Neural progenitor cell (in vitro differentiated cells): ENCODE data around the gene ARPC4. TPM values are rescaled to one million over a fixed set of nuclear protein-coding genes. Genes with fewer than 3 reads are reported as not detected.

Experiments
- DNase-seq: peaks from one replicate; pipeline ENCODE4 v3.0.0-alpha.2; 2016; ENCODE audit warnings: low spot score
- H2AFZ ChIP-seq: fragments of 200-600 bp; sonication (generic); replicated peaks from 2 replicates; pipeline ENCODE4 v1.6.1; 2016; ENCODE audit warnings: antibody characterized with exemption
- H3F3A ChIP-seq: fragments of 200-600 bp; sonication (generic); 2 replicates; pipeline ENCODE4 v1.6.1; 2016; ENCODE audit warnings: antibody characterized with exemption, low read depth
- H3K27ac ChIP-seq: fragments of 200-600 bp; sonication (generic); 2 replicates; pipeline ENCODE4 v1.5.1; 2016; ENCODE audit warnings: mild to moderate bottlenecking
- H3K27me3 ChIP-seq: fragments of 200-600 bp; sonication (generic); 2 replicates; pipeline ENCODE4 v1.6.1; 2016; ENCODE audit warnings: mild to moderate bottlenecking, moderate library complexity
- H3K36me3 ChIP-seq: fragments of 200-600 bp; sonication (generic); 2 replicates; pipeline ENCODE4 v1.5.1; 2016
- H3K4me1 ChIP-seq: fragments of 200-600 bp; sonication (generic); 2 replicates; pipeline ENCODE4 v1.6.1; 2016; ENCODE audit warnings: mixed run types
- H3K4me2 ChIP-seq: fragments of 200-600 bp; sonication (generic); 2 replicates; pipeline ENCODE4 v1.6.1; 2016
- H3K4me3 ChIP-seq: fragments of 200-600 bp; sonication (generic); 2 replicates; pipeline ENCODE4 v1.5.1; 2016
- H3K79me2 ChIP-seq: fragments of 200-600 bp; sonication (generic); 2 replicates; pipeline ENCODE4 v1.6.1; 2016; ENCODE audit warnings: low read depth
- H3K9ac ChIP-seq: fragments of 200-600 bp; sonication (generic); 2 replicates; pipeline ENCODE4 v1.6.1; 2016
- H3K9me3 ChIP-seq: fragments of 200-600 bp; sonication (generic); 2 replicates; pipeline ENCODE4 v1.5.1; 2016; ENCODE audit warnings: low read depth
- H4K20me1 ChIP-seq: fragments of 200-600 bp; sonication (generic); 2 replicates; pipeline ENCODE4 v1.6.1; 2016; ENCODE audit warnings: low read depth
- H3K27ac Mint-ChIP-seq: 3 replicates; pipeline ENCODE4 v1.8.0; 2021; ENCODE audit warnings: mixed read lengths
- H3K27me3 Mint-ChIP-seq: 2 replicates; pipeline ENCODE4 v1.8.0; 2022; ENCODE audit warnings: low read depth, mild to moderate bottlenecking, inconsistent platforms, moderate library complexity, mixed read lengths; ENCODE audit not compliant: insufficient read depth
- H3K36me3 Mint-ChIP-seq: 3 replicates; pipeline ENCODE4 v1.8.0; 2021; ENCODE audit warnings: mixed read lengths
- H3K4me1 Mint-ChIP-seq: 3 replicates; pipeline ENCODE4 v1.8.0; 2021; ENCODE audit warnings: mixed read lengths
- H3K4me3 Mint-ChIP-seq: 3 replicates; pipeline ENCODE4 v1.8.0; 2021; ENCODE audit warnings: mild to moderate bottlenecking, moderate library complexity, mixed read lengths
- H3K9me3 Mint-ChIP-seq: 3 replicates; pipeline ENCODE4 v1.8.0; 2020; ENCODE audit warnings: mixed read lengths
- CTCF ChIP-seq: fragments of 200-600 bp; sonication (generic); IDR thresholded peaks from 2 replicates; pipeline ENCODE4 v1.5.1; 2017; ENCODE audit warnings: antibody characterized with exemption, mild to moderate bottlenecking
- EZH2 ChIP-seq: fragments of 200-600 bp; sonication (generic); IDR thresholded peaks from 2 replicates; pipeline ENCODE4 v1.6.1; 2017; ENCODE audit warnings: antibody characterized with exemption, mild to moderate bottlenecking, moderate library complexity
- EZH2phosphoT487 ChIP-seq: fragments of 200-600 bp; sonication (generic); IDR thresholded peaks from 2 replicates; pipeline ENCODE4 v1.6.1; 2017; ENCODE audit warnings: antibody characterized with exemption
- total RNA-seq: library from RNA; depleted of rRNA; stranded (reverse); fragments of >200 nt; gene quantifications from 2 replicates; pipeline ENCODE4 v1.2.3, GENCODE V29; 2015; ENCODE audit warnings: low replicate concordance

The ARPC4 gene
- total RNA-seq, 1 donor from 2014 or later = 126 TPM

GRCh38 chr3:9779075-9779593 lies 13.7 kb upstream of the ARPC4 start:
- peaks cover 10% of the 10 kb centered on the region for H3K36me3 Mint-ChIP-seq
- H3K27ac Mint-ChIP-seq = no peak overlapping the region
- H3K4me1 ChIP-seq = no peaks in the 10 kb centered on the region
- no peaks in the 10 kb centered on the region for H3K27me3 ChIP-seq
- H2AFZ ChIP-seq = no peak overlapping the region
- H3K27ac ChIP-seq = no peak overlapping the region
- no peaks in the 10 kb centered on the region for H3K9me3 Mint-ChIP-seq
- peaks cover 6% of the 10 kb centered on the region for H3K36me3 ChIP-seq
- H4K20me1 ChIP-seq = no peaks in the 10 kb centered on the region
- H3K9me3 ChIP-seq = no peaks in the 10 kb centered on the region
- H3K79me2 ChIP-seq = no peaks in the 10 kb centered on the region
- H3K27me3 Mint-ChIP-seq = no peaks in the 10 kb centered on the region
- H3K4me3 Mint-ChIP-seq = no peak overlapping the region
- H3F3A ChIP-seq = peaks cover 4% of the 10 kb centered on the region
- H3K4me3 ChIP-seq = no peak overlapping the region
- DNase-seq = no peak
- TF ChIP-seq EZH2 (no peak), EZH2phosphoT487 (no peak), CTCF (no peak)
- no peaks in the 10 kb centered on the region for H3K4me1 Mint-ChIP-seq
- H3K4me2 ChIP-seq = no peak overlapping the region
- no peak overlapping the region for H3K9ac ChIP-seq

- peaks cover 10% of the 10 kb centered on the region for H3K36me3 Mint-ChIP-seq
- Histone ChIP-seq H3K36me3 (peaks cover 6% of the 10 kb centered on the region), H2AFZ (no peak overlapping the region), H3K9ac (no peak overlapping the region), H3K27ac (no peak overlapping the region), H3K9me3 (no peaks in the 10 kb centered on the region), H3F3A (peaks cover 4% of the 10 kb centered on the region), H3K4me2 (no peak overlapping the region), H3K4me1 (no peaks in the 10 kb centered on the region), H3K27me3 (no peaks in the 10 kb centered on the region), H3K4me3 (no peak overlapping the region), H3K79me2 (no peaks in the 10 kb centered on the region), H4K20me1 (no peaks in the 10 kb centered on the region)
- TF ChIP-seq EZH2 (no peak), CTCF (no peak), EZH2phosphoT487 (no peak)
- H3K9me3 Mint-ChIP-seq = no peaks in the 10 kb centered on the region
- no peak for DNase-seq
- H3K27ac Mint-ChIP-seq = no peak overlapping the region
- H3K4me1 Mint-ChIP-seq = no peaks in the 10 kb centered on the region
- H3K27me3 Mint-ChIP-seq = no peaks in the 10 kb centered on the region
- H3K4me3 Mint-ChIP-seq = no peak overlapping the region
Measured at GRCh38 chr3:9779721-9780457, 13.0 kb upstream of the ARPC4 start.

- H3F3A ChIP-seq = peaks cover 4% of the 10 kb centered on the region
- H3K9ac ChIP-seq = no peak overlapping the region
- H3K4me2 ChIP-seq = no peak overlapping the region
- H3K79me2 ChIP-seq = no peaks in the 10 kb centered on the region
- H3K27me3 Mint-ChIP-seq = no peaks in the 10 kb centered on the region
- peaks cover 13% of the 10 kb centered on the region for H3K36me3 Mint-ChIP-seq
- no peak for DNase-seq
- no peaks in the 10 kb centered on the region for H3K4me1 Mint-ChIP-seq
- H3K4me3 ChIP-seq = no peak overlapping the region
- peaks cover 6% of the 10 kb centered on the region for H3K36me3 ChIP-seq
- no peak overlapping the region for H2AFZ ChIP-seq
- H4K20me1 ChIP-seq = no peaks in the 10 kb centered on the region
- no peaks in the 10 kb centered on the region for H3K4me1 ChIP-seq
- no peaks in the 10 kb centered on the region for H3K27me3 ChIP-seq
- H3K9me3 Mint-ChIP-seq = no peaks in the 10 kb centered on the region
- H3K27ac ChIP-seq = no peak overlapping the region
- no peaks in the 10 kb centered on the region for H3K9me3 ChIP-seq
- no peak for TF ChIP-seq EZH2phosphoT487
- no peak for TF ChIP-seq EZH2
- no peak overlapping the region for H3K27ac Mint-ChIP-seq
- H3K4me3 Mint-ChIP-seq = no peak overlapping the region
Measured at GRCh38 chr3:9780458-9780812, 12.4 kb upstream of the ARPC4 start.

- no peak overlapping the region for H3K4me2 ChIP-seq
- H3K4me1 ChIP-seq = no peaks in the 10 kb centered on the region
- no peak overlapping the region for H3K27ac Mint-ChIP-seq
- no peaks in the 10 kb centered on the region for H3K27me3 Mint-ChIP-seq
- H3F3A ChIP-seq = peaks cover 4% of the 10 kb centered on the region
- H3K79me2 ChIP-seq = no peaks in the 10 kb centered on the region
- no peaks in the 10 kb centered on the region for H3K27me3 ChIP-seq
- H2AFZ ChIP-seq = no peak overlapping the region
- H3K36me3 Mint-ChIP-seq = peaks cover 16% of the 10 kb centered on the region
- DNase-seq = no peak
- no peak overlapping the region for H3K9ac ChIP-seq
- TF ChIP-seq EZH2 (no peak), EZH2phosphoT487 (no peak), CTCF (no peak)
- no peak overlapping the region for H3K27ac ChIP-seq
- H3K4me1 Mint-ChIP-seq = no peaks in the 10 kb centered on the region
- H3K9me3 ChIP-seq = no peaks in the 10 kb centered on the region
- no peak overlapping the region for H3K4me3 Mint-ChIP-seq
- no peak overlapping the region for H3K4me3 ChIP-seq
- peaks cover 6% of the 10 kb centered on the region for H3K36me3 ChIP-seq
- H4K20me1 ChIP-seq = no peaks in the 10 kb centered on the region
- no peaks in the 10 kb centered on the region for H3K9me3 Mint-ChIP-seq
Measured at GRCh38 chr3:9780910-9781309, 12.0 kb upstream of the ARPC4 start.
